Neural cell (in vitro differentiated cells): ENCODE measurements around the gene KIF16B.

ENCODE experiments used
- CTCF ChIP-seq: fragments of 450-650 bp; IDR thresholded peaks from 2 replicates; pipeline ENCODE4 v1.5.1; 2014; ENCODE audit warnings: antibody characterized with exemption, mild to moderate bottlenecking, moderate library complexity; ENCODE audit not compliant: poor library complexity, severe bottlenecking
- EP300 ChIP-seq: fragments of 450-650 bp; conservative IDR thresholded peaks from 2 replicates; pipeline ENCODE4 v1.6.1; 2014; ENCODE audit warnings: antibody characterized with exemption, mild to moderate bottlenecking, moderate library complexity; ENCODE audit not compliant: poor library complexity, severe bottlenecking
- EZH2 ChIP-seq: fragments of 200-600, 300-800 bp; shearing (Covaris generic), sonication (generic); IDR thresholded peaks from 2 replicates; pipeline ENCODE4 v1.6.1; 2014; ENCODE audit warnings: antibody characterized with exemption, low read length, borderline replicate concordance, mild to moderate bottlenecking; ENCODE audit not compliant: insufficient read depth, poor library complexity, severe bottlenecking
- MXI1 ChIP-seq: fragments of 450-650 bp; conservative IDR thresholded peaks from 2 replicates; pipeline ENCODE4 v1.6.1; 2014; ENCODE audit warnings: antibody characterized with exemption, mild to moderate bottlenecking; ENCODE audit not compliant: poor library complexity, severe bottlenecking
- RAD21 ChIP-seq: fragments of 450-650 bp; conservative IDR thresholded peaks from 2 replicates; pipeline ENCODE4 v1.6.1; 2014; ENCODE audit warnings: antibody characterized with exemption, mild to moderate bottlenecking, moderate library complexity
- REST ChIP-seq: IDR thresholded peaks from 2 replicates; pipeline ENCODE4 v1.6.1; 2012; ENCODE audit warnings: borderline replicate concordance
- TAF1 ChIP-seq: IDR thresholded peaks from 2 replicates; pipeline ENCODE4 v1.6.1; 2012; ENCODE audit warnings: low read depth

- TF ChIP-seq CTCF, result no peak
- no peak for TF ChIP-seq EP300
- TF ChIP-seq REST, result no peak
- no peak for TF ChIP-seq EZH2
- no peak for TF ChIP-seq MXI1
- TF ChIP-seq TAF1, result no peak
- TF ChIP-seq RAD21, result no peak
Observed at GRCh38 chr20:16316513-16316912, 256.7 kb downstream of the KIF16B start.
